ENCODE measurements around the gene CCSER1. TPM values are rescaled to one million over a fixed set of nuclear protein-coding genes. Genes with fewer than 3 reads are reported as not detected.

CCSER1 gene
- total and polyA plus RNA-seq, 2 experiments from 2014 or later, result 2.9 to 3.4 TPM

GRCh38 chr4:91340822-91341221, 1213.6 kb downstream of the CCSER1 start:
- ATAC-seq (no peak), DNase-seq (ENCODE audit: low spot score) (no peak)
- H3K27ac Mint-ChIP-seq, result no peak overlapping the region
- no peaks in the 10 kb centered on the region for H3K79me2 ChIP-seq (replicated peaks; ENCODE audit: insufficient read depth)
- H3K27ac ChIP-seq (ENCODE audit: low read depth), result no peak overlapping the region
- TF ChIP-seq NANOG (IDR thresholded peaks at IDR 0.05; ENCODE audit: borderline replicate concordance), result no peak
- TF ChIP-seq, protein P1, sequence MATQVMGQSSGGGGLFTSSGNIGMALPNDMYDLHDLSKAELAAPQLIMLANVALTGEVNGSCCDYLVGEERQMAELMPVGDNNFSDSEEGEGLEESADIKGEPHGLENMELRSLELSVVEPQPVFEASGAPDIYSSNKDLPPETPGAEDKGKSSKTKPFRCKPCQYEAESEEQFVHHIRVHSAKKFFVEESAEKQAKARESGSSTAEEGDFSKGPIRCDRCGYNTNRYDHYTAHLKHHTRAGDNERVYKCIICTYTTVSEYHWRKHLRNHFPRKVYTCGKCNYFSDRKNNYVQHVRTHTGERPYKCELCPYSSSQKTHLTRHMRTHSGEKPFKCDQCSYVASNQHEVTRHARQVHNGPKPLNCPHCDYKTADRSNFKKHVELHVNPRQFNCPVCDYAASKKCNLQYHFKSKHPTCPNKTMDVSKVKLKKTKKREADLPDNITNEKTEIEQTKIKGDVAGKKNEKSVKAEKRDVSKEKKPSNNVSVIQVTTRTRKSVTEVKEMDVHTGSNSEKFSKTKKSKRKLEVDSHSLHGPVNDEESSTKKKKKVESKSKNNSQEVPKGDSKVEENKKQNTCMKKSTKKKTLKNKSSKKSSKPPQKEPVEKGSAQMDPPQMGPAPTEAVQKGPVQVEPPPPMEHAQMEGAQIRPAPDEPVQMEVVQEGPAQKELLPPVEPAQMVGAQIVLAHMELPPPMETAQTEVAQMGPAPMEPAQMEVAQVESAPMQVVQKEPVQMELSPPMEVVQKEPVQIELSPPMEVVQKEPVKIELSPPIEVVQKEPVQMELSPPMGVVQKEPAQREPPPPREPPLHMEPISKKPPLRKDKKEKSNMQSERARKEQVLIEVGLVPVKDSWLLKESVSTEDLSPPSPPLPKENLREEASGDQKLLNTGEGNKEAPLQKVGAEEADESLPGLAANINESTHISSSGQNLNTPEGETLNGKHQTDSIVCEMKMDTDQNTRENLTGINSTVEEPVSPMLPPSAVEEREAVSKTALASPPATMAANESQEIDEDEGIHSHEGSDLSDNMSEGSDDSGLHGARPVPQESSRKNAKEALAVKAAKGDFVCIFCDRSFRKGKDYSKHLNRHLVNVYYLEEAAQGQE (IDR thresholded peaks at IDR 0.05; ENCODE audit: unreplicated experiment), result no peak
- no peak for TF ChIP-seq CREB1 (CRISPR knock-in tag; IDR thresholded peaks at IDR 0.05; ENCODE audit: low read depth)
- no peak for TF ChIP-seq STAT1 (IDR thresholded peaks at IDR 0.05; ENCODE audit: unreplicated experiment)
- no peak for TF ChIP-seq EZH2phosphoT487 (IDR thresholded peaks at IDR 0.05; ENCODE audit: unreplicated experiment)
- no peak for TF ChIP-seq POLR2AphosphoS5 (IDR thresholded peaks at IDR 0.05; ENCODE audit: low read depth)
- no peak for TF ChIP-seq EZH2 (IDR thresholded peaks at IDR 0.05; ENCODE audit: low read depth, unreplicated experiment)
- no peak for TF ChIP-seq JUNB (IDR thresholded peaks at IDR 0.05; ENCODE audit: unreplicated experiment)
- TF ChIP-seq, protein P2, sequence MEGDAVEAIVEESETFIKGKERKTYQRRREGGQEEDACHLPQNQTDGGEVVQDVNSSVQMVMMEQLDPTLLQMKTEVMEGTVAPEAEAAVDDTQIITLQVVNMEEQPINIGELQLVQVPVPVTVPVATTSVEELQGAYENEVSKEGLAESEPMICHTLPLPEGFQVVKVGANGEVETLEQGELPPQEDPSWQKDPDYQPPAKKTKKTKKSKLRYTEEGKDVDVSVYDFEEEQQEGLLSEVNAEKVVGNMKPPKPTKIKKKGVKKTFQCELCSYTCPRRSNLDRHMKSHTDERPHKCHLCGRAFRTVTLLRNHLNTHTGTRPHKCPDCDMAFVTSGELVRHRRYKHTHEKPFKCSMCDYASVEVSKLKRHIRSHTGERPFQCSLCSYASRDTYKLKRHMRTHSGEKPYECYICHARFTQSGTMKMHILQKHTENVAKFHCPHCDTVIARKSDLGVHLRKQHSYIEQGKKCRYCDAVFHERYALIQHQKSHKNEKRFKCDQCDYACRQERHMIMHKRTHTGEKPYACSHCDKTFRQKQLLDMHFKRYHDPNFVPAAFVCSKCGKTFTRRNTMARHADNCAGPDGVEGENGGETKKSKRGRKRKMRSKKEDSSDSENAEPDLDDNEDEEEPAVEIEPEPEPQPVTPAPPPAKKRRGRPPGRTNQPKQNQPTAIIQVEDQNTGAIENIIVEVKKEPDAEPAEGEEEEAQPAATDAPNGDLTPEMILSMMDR (conservative IDR thresholded peaks at IDR 0.05; ENCODE audit: low read depth in 2 of 2), result no peak
- no peak for TF ChIP-seq ZNF331 (CRISPR knock-in tag; IDR thresholded peaks at IDR 0.05; ENCODE audit: low read depth)
- TF ChIP-seq ZNF114 (CRISPR knock-in tag; IDR thresholded peaks at IDR 0.05), result no peak
- TF ChIP-seq, protein P3, sequence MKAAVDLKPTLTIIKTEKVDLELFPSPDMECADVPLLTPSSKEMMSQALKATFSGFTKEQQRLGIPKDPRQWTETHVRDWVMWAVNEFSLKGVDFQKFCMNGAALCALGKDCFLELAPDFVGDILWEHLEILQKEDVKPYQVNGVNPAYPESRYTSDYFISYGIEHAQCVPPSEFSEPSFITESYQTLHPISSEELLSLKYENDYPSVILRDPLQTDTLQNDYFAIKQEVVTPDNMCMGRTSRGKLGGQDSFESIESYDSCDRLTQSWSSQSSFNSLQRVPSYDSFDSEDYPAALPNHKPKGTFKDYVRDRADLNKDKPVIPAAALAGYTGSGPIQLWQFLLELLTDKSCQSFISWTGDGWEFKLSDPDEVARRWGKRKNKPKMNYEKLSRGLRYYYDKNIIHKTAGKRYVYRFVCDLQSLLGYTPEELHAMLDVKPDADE (IDR thresholded peaks at IDR 0.05), result no peak
- TF ChIP-seq, protein P4, sequence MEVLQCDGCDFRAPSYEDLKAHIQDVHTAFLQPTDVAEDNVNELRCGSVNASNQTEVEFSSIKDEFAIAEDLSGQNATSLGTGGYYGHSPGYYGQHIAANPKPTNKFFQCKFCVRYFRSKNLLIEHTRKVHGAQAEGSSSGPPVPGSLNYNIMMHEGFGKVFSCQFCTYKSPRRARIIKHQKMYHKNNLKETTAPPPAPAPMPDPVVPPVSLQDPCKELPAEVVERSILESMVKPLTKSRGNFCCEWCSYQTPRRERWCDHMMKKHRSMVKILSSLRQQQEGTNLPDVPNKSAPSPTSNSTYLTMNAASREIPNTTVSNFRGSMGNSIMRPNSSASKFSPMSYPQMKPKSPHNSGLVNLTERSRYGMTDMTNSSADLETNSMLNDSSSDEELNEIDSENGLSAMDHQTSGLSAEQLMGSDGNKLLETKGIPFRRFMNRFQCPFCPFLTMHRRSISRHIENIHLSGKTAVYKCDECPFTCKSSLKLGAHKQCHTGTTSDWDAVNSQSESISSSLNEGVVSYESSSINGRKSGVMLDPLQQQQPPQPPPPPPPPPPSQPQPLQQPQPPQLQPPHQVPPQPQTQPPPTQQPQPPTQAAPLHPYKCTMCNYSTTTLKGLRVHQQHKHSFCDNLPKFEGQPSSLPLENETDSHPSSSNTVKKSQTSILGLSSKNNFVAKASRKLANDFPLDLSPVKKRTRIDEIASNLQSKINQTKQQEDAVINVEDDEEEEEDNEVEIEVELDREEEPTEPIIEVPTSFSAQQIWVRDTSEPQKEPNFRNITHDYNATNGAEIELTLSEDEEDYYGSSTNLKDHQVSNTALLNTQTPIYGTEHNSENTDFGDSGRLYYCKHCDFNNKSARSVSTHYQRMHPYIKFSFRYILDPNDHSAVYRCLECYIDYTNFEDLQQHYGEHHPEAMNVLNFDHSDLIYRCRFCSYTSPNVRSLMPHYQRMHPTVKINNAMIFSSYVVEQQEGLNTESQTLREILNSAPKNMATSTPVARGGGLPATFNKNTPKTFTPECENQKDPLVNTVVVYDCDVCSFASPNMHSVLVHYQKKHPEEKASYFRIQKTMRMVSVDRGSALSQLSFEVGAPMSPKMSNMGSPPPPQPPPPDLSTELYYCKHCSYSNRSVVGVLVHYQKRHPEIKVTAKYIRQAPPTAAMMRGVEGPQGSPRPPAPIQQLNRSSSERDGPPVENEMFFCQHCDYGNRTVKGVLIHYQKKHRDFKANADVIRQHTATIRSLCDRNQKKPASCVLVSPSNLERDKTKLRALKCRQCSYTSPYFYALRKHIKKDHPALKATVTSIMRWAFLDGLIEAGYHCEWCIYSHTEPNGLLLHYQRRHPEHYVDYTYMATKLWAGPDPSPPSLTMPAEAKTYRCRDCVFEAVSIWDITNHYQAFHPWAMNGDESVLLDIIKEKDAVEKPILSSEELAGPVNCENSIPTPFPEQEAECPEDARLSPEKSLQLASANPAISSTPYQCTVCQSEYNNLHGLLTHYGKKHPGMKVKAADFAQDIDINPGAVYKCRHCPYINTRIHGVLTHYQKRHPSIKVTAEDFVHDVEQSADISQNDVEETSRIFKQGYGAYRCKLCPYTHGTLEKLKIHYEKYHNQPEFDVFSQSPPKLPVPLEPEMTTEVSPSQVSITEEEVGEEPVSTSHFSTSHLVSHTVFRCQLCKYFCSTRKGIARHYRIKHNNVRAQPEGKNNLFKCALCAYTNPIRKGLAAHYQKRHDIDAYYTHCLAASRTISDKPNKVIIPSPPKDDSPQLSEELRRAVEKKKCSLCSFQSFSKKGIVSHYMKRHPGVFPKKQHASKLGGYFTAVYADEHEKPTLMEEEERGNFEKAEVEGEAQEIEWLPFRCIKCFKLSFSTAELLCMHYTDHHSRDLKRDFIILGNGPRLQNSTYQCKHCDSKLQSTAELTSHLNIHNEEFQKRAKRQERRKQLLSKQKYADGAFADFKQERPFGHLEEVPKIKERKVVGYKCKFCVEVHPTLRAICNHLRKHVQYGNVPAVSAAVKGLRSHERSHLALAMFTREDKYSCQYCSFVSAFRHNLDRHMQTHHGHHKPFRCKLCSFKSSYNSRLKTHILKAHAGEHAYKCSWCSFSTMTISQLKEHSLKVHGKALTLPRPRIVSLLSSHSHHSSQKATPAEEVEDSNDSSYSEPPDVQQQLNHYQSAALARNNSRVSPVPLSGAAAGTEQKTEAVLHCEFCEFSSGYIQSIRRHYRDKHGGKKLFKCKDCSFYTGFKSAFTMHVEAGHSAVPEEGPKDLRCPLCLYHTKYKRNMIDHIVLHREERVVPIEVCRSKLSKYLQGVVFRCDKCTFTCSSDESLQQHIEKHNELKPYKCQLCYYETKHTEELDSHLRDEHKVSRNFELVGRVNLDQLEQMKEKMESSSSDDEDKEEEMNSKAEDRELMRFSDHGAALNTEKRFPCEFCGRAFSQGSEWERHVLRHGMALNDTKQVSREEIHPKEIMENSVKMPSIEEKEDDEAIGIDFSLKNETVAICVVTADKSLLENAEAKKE (CRISPR knock-in tag; IDR thresholded peaks at IDR 0.05), result no peak
- no peaks in the 10 kb centered on the region for H3K4me1 Mint-ChIP-seq
- no peaks in the 10 kb centered on the region for H3K27me3 ChIP-seq (ENCODE audit: insufficient read depth)
- no peak overlapping the region for H3K4me3 ChIP-seq
- H3F3A ChIP-seq (replicated peaks; ENCODE audit: low read depth), result no peaks in the 10 kb centered on the region
- no peaks in the 10 kb centered on the region for H3K9me3 Mint-ChIP-seq
- no peaks in the 10 kb centered on the region for H4K20me1 ChIP-seq (replicated peaks; ENCODE audit: insufficient read depth)
- H3K4me1 ChIP-seq (ENCODE audit: insufficient read depth), result no peaks in the 10 kb centered on the region
- H3K36me3 ChIP-seq (ENCODE audit: insufficient read depth), result no peaks in the 10 kb centered on the region
- no peak overlapping the region for H3K4me2 ChIP-seq
- no peaks in the 10 kb centered on the region for H3K36me3 Mint-ChIP-seq (ENCODE audit: low read depth)
- no peaks in the 10 kb centered on the region for H3K27me3 Mint-ChIP-seq (ENCODE audit: insufficient read depth, low read depth, poor library complexity)
- no peaks in the 10 kb centered on the region for H3K9me2 ChIP-seq (ENCODE audit: insufficient read depth)
- H2AFZ ChIP-seq, result no peak overlapping the region
- no peak overlapping the region for H3K4me3 Mint-ChIP-seq
